CD1c-positive myeloid dendritic cell (primary cell): ENCODE results near the gene POLR1B.
A peak's percentile ranks its signal among the peaks of the same experiment; 100 is the strongest.
"Not testable (repeated sequence)": the region's sequence is repeated elsewhere in the genome, so short reads cannot be mapped to it uniquely, and the experiment has no call there.

Experiments
- DNase-seq: peaks from one replicate; pipeline ENCODE4 v3.0.0-alpha.2; 2016; ENCODE audit errors: extremely low spot score

The POLR1B gene

DNA sequence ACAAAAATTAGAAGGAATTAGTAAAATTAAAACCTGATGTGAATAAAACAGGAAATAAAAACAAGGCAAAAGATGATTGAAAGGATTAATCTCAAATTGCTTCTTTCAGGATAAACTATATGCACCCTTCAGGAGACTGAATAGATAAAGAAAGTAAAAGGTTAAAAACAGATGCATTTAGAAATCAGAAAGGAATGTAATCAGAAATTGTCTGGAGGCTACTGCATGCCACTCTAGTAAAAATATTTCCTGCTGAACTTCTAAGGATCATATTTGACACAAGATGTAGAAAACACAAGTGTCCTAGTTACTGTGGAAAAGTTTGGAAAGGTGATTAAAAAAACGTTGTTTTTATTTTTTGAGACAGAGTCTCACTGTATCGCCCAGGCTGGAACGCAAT, 58.4 kb downstream of the POLR1B start:
- DNase-seq, result no peak

DNA sequence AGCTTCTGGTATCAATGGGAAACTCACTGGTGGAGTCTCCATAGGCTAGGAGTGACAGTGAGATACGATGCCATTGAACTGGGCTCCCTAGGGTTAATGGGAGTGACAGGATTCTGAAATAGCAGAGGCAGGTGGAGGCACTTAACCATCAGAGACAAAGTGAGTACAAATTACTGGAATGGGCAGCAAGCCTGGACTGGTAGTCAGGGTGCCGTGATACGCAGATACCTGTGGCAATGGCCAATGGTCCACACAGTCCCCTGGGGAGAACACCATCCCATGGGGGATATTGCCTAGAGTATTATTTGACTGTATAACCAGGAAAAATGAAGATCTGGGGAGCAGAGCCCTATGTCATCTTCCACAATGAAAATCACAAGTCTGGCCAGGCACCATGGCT, 59.5 kb downstream of the POLR1B start:
- DNase-seq, result no peak

DNA sequence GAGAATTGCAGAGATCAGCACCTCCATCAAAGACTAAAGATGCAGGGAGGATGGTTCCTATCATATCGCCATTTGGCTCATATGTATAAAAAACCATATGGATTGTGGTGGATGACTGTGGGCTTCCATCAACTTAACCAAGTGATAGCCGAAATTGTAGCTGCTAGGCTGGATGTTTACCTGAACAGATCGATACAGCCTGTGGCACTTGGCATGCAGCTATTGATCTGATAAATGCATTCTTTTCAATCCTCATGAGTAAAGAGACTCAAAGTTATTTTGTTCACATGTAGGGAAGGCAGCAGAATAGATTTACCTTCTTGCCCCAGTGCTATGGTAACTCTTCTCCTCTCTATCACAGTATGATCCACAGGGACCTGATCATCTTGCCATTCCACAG, 60.7 kb downstream of the POLR1B start:
- no peak for DNase-seq

DNA sequence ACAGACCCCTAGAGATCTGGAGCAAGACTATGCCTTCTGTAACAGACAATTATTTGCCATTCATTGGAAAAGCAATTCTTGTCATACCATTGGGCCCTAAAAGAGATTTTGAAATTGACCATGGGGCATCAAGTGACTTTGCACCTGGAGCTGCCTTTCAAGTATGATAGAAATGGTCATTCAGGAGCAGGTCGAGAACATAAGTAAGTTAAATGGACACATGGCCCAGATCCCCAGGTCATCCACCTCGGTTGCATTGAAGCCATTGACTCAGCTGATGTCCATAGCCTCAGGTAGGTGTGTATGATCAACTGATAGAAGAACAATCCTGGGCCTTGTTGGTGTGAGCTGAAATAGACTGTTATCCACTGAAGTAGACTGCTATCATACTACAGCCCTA, 61.5 kb downstream of the POLR1B start:
- DNase-seq, result no peak

DNA sequence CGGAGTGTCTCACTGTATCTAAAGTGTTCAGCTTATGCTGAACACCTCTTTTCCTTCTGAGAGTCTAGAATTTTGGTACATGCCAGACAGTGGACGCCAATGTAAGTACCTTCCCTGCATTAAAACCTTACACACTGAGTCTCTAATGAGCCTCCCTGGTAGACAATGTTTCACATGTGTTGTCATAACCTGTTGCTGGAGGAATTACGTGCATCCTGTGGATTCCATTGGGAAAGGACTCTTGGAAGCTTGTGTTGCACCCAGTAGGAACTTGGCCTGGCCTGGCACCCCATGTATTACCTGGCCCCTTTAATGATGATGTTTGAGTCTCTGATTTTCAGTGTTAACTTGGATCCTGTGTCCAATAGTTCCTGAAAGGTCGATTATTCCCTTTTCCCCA, 62.7 kb downstream of the POLR1B start:
- DNase-seq, result no peak

DNA sequence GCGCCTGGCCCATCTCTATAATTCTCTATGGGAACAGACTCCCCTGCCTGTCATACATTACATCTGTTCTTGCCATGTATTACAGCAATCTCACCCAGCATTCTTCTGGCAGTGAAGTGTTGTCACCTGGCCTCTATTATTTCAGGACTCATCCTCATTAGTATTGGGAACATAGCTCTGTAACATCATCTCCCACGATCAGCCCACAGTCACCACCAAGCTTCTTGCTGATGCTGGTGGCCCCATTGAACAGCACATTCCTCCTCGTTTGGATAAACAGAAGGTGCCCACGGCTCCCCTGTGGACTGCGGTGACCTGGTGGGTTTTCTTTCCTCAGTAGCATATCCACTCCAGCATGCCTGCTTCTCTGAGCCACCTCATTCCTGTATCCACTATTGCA, 63.7 kb downstream of the POLR1B start:
- no peak for DNase-seq

DNA sequence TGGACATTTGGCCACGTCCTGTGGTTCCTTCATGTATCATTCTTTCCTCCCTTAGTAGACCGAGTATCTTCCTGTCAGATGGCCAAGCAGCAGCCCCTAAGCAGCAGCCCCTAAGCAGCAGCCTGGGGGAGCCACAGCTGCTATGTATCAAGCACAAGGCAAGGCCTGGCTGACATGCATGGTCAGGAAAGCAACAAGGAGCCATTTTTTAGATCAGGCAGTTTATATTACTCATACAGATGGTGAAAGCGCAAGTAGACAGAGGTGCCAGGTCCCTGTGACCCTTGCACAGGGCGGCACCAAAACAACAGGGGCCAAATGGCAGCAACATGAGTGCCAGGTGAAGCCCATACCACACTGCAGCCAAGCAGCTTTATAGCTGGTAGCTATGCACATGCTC, 64.3 kb downstream of the POLR1B start:
- no peak for DNase-seq

DNA sequence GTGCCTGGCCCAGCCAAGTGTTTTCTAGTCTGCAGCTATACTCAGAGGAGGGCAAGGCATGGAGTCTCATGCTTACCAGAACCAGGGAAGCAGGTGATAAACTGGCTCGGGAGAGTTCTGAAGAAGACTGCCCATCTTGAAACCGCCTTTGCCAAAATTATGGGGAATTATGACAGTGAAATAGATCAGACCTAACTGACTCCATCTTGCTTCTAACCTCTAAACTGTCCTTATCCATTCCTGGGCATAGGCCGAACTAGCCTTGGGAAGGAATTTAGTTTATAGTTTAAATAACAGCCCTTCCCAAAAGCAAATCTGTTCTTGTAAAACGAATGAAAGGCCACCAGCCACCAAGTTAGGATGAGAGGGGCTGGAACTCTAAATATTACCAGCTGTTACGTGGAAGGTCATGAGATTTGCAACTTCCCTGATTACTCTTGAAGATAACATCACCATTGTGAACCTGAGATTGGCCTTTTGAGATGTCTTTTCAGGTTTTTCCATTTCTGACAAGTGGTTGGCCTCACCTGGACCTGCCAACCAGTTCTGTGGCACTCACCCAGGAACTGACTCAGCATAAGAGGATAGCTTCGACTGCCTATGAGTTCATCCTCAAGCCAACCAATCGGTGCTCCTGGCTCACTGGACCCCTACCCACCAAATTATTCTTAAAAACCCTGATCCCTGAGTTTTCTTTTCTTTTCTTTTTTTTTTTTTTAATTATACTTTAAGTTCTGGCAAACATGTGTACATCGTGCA, 65.6 kb downstream of the POLR1B start:
- no peak for DNase-seq

DNA sequence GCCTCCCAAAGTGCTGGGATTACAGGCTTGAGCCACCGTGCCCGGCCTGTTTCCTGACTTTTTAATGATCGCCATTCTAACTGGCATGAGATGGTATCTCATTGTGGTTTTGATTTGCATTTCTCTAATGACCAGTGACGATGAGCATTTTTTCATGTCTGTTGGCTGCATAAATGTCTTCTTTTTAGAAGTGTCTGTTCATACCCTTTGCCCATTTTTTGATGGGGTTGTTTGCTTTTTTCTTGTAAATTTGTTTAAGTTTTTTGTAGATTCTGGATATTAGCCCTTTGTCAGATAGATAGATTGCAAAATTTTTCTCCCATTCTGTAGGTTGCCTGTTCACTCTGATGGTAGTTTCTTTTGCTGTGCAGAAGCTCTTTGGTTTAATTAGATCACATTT, 67.1 kb downstream of the POLR1B start:
- DNase-seq, result not testable (repeated sequence)

DNA sequence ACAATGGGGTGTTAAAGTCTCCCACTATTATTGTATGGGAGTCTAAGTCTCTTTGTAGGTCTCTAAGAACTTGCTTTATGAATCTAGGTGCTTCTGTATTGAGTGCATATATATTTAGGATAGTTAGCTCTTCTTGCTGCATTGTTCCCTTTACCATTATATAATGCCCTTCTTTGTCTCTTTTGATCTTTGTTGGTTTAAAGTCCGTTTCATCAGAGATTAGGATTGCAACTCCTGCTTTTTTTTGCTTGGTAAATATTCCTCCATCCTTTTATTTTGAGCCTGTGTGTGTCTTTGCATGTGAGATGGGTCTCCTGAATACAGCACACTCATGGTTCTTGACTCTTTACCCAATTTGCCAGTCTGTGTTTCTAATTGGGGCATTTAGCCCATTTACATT, 70.0 kb downstream of the POLR1B start:
- DNase-seq, result not testable (repeated sequence)

DNA sequence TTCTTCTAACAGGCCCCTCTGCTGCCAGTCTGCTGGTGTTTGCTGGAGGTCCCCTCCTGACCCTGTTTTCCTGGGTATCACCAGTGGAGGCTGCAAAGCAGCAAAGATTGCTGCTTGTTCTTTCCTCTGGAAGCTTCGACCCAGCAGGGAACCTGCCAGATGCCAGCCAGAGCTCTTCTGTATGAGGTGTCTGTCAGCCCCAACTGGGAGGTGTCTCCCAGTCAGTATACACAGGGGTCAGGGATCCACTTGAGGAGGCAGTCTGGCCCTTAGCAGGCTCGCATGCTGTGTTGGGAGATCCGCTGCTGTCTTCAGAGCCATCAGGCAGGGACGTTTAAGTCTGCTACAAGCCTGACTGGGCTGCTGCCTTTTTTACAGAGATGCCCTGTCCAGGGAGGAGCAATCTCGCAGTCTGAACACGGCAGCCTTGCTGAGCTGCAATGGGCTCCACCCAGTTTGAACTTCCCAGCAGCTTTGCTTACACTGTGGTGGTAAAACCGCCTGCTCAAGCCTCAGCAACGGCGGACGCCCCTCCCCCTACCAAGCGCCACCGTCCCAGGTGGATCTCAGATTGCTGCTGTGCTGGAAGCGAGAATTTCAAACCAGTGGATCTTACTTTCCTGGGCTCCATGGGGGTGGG, 72.1 kb downstream of the POLR1B start:
- no peak for DNase-seq

DNA sequence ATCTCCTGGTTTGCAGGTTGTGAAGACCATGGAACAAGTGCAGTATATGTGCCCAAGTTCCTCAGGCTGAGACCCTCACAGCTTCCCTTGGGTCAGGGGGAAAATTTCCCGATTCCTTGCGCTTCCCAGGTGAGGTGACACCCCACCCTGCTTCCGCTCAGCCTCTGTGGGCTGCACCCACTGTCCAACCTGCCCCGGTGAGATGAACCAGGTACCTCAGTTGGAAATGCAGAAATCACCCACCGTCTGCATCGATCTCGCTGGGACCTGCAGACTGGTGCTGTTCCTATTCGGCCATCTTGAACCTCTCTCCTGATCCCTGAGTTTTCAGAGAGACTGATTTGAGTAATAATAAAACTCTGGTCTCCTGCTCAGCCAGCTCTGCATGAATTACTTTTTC, 72.8 kb downstream of the POLR1B start:
- DNase-seq, result no peak

DNA sequence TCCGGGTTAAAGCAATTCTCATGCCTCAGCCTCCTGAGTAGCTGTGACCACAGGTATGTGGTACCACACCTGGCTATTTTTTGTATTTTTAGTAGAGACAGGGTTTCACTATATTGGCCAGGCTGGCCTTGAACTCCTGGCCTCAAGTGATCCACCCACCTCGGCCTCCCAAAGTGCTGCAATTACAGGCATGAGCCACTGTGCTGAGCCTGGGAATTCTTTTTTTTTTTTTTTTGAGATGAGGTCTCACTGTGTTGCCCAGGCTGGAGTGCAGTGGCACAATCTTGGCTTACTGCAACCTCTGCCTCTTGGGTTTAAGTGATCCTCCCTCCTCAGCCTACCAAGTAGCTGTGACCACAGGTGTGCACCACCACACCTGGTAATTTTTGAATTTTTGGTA, 73.5 kb downstream of the POLR1B start:
- DNase-seq, result not testable (repeated sequence)

DNA sequence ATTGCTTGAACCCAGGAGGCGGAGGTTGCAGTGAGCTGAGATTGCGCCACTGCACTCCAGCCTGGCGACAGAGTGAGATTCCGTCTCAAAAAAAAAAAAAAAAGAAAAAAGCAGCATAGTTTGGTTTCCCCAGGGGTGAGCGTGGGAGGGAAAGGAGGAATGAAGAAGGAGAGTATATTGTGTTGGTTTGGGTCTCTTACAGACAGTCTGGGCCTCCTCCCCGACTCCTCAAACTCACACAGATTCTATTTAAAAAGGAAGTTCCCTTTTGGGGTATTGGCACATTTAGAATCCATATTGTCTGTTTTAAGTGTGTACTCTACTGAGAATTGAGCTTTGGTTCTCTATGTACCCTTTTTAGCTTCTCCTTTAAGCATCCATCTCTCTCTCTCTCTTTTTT, 76.1 kb downstream of the POLR1B start:
- DNase-seq, result no peak

DNA sequence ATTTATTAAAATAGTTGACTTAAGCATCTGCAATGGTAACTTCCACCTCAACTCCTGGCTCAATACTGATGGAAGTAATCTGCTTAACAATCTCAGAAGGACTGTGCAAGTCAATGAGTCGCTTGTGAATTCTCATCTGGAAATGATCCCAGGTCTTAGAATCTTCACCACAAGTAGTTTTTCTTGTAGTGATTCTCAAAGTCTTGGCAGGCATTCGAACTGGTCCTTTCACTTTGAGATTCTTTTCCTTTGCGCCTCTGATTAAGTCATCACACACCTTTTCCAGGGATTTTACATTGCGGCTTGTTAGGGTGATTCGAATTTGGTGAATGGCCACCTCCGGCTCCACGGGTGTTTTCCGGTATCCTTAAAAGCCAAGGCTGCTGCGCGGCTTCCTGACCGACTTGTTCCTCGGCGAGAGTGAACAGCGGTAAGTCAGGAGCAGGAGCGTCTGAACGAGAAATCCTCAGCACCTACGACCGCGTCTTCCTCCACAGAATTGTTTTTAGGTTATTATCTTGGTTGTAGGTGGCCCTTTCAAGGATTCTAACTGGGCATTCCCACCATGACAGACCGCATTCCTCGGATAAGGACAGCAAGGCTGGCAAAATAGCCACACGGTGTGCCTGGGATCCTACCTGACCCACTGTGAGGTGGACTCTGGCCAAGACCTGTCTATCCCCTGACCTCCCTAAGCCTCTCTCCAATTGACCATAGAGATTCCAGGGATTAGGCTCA, 79.7 kb downstream of the POLR1B start:
- no peak for DNase-seq

DNA sequence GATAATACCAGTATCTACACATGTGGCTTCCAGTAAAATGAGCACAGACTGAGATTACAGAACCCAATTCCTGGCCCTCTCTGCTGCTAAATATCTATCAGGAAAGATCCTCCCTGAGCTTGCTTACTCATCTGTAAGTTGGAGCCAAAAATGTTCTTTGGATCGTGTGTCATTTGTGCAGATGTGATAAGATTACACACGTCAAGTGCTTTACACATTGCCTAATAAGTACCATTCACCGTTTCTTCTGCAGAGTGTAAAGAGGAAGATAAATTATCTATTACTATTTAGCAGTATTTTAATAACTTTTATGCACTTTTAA, 80.2 kb downstream of the POLR1B start:
- DNase-seq, result peak; percentile 41

DNA sequence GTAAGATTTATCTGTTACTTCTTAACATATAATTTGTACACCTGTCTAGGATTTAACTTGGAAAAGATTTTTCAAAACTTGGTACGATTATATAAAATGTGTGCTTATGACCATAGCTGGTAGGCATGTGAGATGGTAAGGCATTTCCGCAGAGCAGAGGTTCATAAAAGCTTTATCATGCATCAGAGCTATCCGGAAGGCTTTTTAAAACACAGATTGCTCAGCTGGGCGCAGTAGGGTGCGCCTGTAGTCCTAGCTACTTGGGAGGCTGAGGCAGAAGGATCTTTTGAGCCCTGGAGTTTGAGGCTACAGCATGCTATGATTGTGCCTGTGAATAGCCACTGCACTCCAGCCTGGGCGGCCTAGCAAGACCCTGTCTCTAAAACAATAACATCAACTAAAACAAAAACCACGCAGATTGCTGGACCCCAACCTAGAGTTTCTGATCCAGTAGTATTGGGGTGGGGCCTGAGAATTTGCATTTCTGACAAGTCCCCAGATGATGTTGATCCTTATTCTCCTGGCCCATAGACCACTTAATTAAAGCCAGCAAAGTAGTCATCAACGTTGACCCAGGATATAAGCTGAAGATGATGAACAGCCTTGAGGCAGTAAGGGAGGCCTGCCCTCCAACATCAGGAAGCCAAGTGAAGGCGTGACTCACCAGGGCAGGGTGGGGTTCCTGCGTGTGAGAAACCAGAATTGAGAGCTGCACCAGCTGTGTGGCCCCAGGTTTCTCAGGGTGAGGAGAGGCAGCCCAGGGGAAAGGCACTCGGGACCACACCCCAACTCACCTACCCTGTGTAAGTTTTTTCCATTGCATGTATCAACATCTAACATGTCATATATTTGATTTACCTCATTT, 81.9 kb downstream of the POLR1B start:
- DNase-seq, result peak; percentile 73

DNA sequence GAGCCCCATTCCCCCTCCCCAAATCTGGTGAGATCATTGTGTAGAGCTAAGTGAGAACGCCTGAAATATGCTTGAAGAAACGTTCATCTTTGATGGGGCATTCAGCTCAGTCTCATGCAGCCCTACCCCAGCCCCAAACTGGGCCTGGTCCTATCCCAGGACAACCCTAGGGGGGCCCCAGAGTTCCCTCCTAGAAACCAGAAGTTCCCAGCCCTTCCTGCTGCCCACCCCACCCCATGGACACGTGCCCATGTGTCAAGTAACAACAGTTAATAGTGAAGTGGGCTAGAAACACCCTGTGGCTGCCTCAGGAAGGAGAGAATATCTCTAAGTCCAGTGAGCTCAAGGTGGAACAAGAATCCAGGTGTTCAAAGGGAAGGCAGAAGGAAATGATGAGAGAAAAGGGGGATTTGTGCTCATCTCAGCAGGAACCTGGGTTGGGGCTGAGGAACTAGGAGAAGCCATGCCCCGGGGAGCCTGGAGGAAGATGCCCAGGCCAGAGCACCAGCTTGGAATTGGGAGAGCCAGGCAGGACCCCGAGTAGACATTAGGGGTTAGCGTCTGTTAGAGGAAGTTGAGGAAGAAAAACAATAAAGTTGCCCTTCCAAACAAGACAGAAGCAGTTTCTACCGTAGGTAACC, 83.3 kb downstream of the POLR1B start:
- DNase-seq, result no peak

DNA sequence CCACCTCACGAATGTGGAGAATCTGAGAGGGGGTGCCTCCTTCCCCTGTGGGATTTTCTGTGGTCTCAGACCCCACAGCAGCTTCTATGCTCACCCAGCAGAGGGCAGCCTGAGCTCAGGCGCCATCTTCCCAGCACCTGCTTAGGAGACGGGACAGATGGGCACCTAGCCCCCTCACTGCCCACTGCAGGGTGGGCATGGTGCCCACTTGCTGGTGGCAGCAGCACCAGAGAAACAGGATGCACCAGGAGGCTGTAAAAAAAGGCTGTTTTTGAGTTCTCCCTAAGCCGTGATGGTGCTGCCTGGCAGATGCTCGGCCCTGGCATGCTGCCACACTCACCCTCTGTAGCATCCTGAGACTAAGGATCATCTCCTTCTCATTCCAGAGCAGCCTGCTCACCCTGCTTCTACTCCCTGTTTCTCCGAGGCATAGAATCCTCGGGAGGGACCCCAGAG, 84.4 kb downstream of the POLR1B start:
- peak; percentile 55 for DNase-seq
